Vagina (tissue), 2 donors: ENCODE results near the gene RANBP3L.

Source experiments
- CTCF ChIP-seq, 3 experiments: fragments of 450-650 bp in 2 of 3; fragments of 200-600 bp in 1 of 3; sonication (generic) in 1 of 3; IDR thresholded peaks; one replicate each; pipeline ENCODE4 v1.5.1; 2017 to 2019; ENCODE audit warnings: antibody characterized with exemption in 3 of 3, mild to moderate bottlenecking in 2 of 3, moderate library complexity in 2 of 3
- POLR2A ChIP-seq, 2 donors: fragments of 450-650 bp; IDR thresholded peaks; one replicate each; pipeline ENCODE4 v1.6.1; 2017; ENCODE audit warnings: antibody characterized with exemption in 2 of 2, mild to moderate bottlenecking in 2 of 2, moderate library complexity in 2 of 2
- POLR2AphosphoS5 ChIP-seq, 2 donors: sonication (generic); formaldehyde crosslinking; IDR thresholded peaks; one replicate each; pipeline ENCODE4 v1.9.0; 2017; ENCODE audit warnings: antibody characterized with exemption in 2 of 2, mild to moderate bottlenecking in 2 of 2, low read depth in 1 of 2; ENCODE audit not compliant: insufficient read depth in 1 of 2

DNA sequence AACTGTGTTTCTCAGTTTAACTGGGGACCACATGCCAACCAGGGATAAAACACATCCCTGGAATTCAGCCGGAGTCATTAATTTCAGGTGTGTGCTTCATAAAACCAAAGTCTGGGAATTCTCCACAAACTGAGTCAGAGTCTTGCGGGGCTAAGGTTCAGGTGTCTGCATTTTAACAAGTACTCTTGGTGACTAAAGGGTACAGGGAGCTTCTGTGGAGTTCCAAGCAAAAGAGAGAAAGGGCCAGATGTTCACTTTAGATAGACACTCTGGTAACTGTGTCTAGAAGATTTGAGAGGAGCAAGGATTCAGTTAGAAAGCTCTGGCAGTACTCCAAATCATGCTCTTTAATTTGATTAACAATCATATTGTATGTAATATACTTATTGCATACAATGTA lies 64.0 kb downstream of the RANBP3L start:
- no peak for TF ChIP-seq POLR2AphosphoS5 (IDR thresholded peaks at IDR 0.05; ENCODE audit: insufficient read depth in 1 of 2, low read depth in 1 of 2)
- no peak for TF ChIP-seq CTCF (IDR thresholded peaks at IDR 0.05)
- TF ChIP-seq POLR2A (IDR thresholded peaks at IDR 0.05) = no peak
